ENCODE results near the gene LDLRAD2.

- no peak for TF ChIP-seq CTCF (IDR thresholded peaks at IDR 0.05; ENCODE audit: low read length)
- no peak for TF ChIP-seq EZH2phosphoT487 (IDR thresholded peaks at IDR 0.05; ENCODE audit: low read length)
- no peak for TF ChIP-seq EZH2 (optimal IDR thresholded peaks at IDR 0.05; ENCODE audit: low read depth, low read length)
Measured at GRCh38 chr1:21822349-21822748, 10.3 kb downstream of the LDLRAD2 start.

Measured in MM.1S (cell line).